ENCODE results near the gene CDH5.

CDH5 gene

DNA sequence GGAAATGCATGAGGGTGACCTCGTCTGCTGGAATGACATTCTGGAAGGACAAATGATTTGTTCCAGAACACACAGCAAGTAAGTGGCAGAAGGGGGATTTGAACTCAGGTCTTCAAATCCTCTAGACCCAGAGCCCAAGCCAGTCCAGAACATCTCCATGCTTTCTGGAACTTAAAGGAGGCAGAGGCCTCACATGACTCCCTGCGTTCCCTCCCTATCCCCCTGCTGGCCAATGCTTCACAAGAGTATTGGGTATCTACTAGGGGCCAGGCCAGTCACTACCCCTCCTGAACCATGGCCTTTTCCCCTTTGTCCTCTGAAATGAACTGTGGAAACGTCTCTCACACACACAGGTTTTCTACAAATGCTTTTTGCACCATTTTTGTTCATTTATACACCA, 53.0 kb downstream of the CDH5 start:
- no peak for DNase-seq

DNA sequence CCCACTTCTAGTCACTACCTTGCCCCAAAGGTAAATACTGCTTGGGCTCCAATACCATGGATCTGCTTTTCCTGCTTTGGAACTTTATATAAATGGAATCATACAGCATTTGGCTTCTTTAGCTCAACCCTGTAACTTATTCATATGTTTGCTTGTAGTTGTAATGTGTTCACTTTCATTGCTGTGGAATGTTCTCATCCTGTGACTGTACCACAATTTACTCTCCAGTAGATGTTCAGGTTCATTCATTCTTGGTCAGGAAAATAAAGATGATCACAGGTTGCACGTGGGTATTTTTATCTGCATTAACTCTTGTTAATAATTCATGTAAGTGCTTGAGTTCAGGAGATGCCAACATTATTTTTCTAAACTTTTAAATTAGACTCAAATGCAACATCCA, 53.9 kb downstream of the CDH5 start:
- DNase-seq, result no peak

- DNase-seq, result no peak
These were observed 55.4 kb downstream of the CDH5 start for GRCh38 chr16:66421891-66422290.

- no peak for DNase-seq
These were observed 55.9 kb downstream of the CDH5 start for GRCh38 chr16:66422366-66422765.

DNA sequence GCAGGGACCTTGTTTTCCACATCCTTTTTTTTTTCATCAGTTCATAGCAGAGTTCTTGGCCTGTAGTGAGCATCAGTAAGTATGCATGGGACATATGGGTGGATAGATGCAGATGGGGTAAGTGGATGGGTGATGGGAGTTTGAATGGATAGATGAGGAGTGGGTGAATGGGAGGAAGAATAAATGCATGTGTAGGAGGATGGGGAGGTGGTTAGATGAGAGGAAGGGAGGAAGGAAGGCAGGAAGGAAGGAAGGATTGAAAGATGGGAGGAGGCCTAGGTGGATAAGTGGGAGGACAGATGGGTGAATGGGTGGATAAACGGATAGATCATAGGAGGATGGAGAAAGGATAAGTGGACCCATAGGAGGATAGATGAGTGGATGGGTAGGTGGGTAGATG, 56.7 kb downstream of the CDH5 start:
- no peak for DNase-seq

- no peak for DNase-seq
These were observed 59.2 kb downstream of the CDH5 start for GRCh38 chr16:66425651-66426050.

DNA sequence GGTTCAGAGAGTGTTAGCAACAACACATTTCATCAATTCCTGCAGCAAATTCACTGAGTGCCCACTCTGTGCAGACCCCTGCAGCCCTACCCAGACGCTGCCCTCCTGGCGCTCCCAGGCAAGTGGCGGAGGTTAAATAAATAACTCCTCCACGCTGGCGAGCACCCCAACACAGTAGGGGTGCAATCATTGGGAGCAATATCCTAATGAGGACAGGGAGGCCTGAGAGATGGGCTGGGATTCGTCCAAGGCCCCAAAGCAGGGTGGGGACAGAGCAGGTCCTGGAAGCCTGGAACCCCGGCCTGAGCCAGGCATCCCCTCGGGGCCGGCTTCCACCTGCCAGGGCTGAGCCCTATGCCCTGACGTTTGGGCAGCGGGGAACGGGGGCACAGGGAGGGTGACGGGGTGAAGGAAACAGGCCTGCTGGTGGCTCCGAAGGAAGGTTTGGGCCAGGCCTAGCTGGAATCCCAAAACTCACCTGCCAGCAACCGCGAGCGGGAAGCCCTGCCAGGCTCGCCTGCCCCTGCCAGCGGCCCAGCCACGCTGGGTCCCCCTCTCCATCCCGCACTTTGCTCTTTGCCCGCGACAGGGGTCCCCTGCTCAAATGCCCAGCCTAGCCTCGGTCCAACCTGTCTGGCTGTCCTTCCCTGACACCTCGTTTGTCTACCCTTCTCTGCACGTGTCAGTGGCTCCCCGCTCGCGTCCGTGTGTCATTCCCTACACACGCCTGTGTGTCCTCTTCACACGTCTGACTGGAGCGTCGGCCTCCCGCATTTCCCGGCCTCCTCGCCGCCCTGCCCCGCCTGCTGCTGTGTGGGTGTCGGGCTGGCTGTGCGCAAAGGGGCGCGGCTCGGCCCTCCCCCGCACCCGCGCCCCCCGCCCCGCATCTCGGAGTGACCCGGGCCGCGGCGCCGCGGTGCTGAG, 59.9 kb downstream of the CDH5 start:
- DNase-seq, result no peak

DNA sequence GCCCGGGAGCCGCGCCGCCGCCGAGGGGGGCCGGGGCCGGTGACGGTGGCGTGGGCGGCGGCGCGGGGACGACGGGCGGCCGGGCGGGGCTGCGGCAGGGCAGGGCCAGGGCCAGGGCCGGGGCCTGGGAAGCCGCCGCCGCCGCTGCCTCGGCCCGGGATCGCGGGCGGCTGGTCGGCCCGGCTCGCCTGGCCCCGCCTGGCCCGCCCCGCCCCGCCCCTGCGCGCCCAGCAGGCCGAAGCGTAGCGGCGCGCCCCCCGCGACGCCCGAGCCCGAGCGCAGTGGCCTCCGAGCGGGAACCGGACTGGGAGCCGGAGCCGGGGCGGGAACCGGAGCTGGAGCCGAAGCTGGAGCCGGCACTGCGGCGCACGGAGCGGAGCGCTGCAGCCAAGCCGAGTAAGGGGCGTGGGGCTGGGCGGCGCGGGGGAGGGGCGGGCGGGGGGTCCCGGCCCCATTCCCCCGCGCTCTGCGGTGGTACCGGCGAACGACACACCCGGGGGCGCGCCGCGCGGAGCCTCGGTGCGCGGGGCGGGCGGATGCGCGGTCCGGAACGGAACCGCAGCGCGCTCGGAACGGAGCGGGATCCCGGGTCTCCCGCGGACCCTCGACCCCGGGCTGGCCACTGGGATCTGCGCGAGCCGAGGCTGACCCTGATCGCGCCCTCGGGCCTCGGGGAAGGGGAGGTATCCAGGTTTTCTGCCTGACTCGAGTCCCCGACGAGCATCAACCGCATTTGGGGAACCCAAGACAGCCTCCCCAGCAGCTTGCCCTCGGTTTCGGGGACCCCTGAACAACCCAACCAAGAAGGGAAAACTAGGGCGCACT, 60.8 kb downstream of the CDH5 start, which contains the start of gene BEAN1:
BEAN1 (plus strand) TSS at position 260 of the 825 bp plus-strand sequence. CDS start 10,382 bp downstream, outside the sequence.
- DNase-seq, result no peak

DNA sequence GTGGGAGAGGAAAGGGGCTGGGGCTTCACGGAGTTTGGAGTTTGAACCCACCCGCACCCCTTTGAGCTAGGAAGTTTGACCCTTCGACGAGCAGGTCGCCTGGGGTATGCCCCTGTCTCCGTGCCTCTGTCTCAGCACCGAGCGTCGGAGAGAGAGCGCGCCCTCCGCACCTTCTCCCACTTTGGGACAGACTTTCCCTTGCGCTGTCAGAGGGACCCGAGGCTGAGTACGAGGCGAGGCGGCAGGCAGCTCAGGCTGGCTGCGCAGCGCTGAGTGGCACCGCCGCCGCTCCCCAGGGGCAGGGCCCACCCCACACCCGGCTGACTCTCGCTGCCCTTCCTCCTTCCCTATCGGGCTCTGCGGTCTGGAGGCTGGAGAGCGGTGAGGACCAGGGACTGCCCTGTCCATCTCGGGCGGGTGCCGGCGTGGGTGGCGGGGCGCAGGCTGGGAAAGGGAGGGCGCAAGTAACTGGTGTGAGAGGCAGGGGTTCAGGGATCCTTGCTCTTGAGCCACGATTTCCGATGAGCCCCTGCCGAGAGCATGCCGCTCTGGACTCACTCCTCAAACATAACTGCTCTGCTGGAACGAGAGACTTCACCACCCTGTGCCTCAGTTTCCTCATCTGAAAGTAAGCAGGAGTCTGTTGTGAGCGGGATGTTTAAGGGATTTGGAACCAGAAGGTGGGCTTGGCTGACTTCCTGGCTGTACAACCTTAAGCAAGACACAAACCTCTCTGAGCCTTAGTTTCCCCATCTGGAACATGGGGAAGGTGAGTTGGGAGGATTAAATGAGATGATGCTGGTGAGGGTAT, 61.6 kb downstream of the CDH5 start:
- DNase-seq, result no peak

DNA sequence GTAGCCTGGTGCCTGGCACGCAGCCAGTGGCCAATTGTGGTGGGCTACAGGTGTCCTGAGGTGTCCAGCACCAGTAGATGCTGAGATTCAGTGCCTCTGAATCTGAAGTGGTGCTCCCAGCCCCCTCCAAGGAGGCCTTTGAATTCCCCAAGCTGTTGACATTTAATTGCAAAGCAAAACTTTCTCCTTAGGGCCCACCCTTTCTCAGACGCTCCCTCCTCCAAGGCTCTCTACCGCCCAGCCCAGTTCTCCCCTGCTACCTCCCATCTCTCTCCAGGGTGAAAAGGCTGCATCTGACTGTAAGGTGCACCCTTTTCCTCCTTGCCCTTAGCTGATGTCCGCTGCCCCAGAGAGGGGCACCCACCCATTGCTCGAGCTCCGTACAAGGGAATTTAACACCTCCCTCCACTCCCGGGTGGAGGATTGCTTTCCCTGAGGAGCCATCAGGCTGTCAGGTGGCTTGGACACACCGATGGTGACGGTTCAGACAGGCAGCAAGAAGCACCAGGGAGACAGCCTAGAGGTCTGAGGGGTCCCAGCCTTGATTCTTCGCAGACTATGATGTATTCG, 62.3 kb downstream of the CDH5 start:
- DNase-seq, result no peak

DNA sequence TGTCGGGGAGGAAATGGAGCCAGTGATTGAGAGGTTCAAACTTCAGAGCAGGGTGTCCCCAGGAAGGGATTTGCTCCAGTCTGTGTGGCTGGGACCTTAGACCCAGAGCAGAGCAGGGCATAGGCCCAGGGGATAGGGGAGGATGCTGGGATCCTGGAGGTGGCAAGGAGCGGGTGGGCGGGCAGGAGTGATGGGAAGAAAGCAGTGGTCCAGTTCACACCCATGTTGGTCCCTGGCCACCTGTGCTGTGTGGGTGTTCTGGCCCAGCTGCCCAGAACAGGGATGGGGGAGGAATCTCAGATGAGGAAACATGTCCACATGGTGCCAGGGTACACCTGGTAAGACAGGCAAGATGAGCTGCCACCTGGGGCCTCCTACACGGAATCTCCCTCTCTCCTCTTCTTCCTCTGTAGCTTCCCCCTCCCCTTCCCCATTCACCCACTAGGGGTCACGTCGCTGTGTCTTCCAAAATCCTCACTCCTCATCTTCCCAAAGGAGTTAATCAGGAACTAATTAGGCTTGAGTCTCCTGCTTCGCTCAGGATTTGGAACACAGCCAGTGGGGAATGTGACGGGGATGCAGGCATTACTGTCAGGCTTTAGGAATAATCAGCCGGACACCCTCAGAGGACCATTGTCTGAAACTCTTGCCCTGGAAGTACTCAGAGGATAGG, 62.9 kb downstream of the CDH5 start:
- DNase-seq, result no peak

GRCh38 chr16:66430214-66430613, 63.7 kb downstream of the CDH5 start:
- no peak for DNase-seq

DNA sequence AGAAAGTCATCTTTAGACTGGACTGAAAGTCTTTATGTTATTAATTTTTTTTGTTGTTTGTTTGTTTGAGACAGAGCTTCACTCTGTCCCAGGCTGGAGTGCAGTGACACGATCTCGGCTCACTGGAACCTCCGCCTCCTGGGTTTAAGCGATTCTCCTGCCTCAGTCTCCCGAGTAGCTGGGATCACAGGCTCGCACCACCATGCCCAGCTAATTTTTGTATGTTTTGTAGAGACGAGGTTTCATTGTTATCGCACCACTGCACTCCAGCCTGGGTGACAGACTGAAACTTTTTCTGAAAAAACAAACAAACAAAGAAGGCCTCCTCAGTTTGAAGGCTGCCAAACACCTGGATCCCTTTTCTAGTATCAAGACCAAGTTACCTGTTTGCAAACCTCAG, 65.3 kb downstream of the CDH5 start:
- no peak for DNase-seq

- DNase-seq, result no peak
These were observed 65.9 kb downstream of the CDH5 start for GRCh38 chr16:66432429-66432828.

- no peak for DNase-seq
These were observed 68.3 kb downstream of the CDH5 start for GRCh38 chr16:66434619-66435430.

GRCh38 chr16:66435896-66436295, 69.4 kb downstream of the CDH5 start:
- DNase-seq, result no peak

DNA sequence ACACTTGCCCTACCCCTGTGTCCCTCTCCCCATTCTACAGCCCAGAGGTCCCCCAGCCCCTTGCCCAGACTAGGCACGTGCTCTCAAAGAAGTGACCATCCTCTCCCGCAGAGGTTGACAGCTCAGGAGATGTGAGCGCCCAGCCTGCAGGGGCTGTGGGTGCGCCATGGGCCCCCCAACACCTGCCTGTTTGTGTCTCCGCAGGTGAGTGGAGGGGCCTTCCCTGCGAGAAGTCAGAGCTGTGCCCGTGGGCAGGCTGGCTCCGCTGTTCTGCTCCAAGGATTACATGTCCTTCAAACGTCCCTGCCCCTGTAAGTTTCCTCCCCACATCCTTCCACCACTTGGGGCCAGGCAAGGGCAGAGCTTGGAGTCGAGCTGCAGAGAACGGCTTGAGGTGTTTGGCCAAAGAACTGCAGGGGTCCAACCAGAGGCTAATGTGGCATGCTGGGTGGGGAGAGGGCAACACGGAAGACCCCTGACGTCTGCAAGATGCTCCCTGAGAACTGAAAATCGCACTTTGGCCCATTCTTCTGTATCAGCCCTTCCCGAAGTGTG, 71.0 kb downstream of the CDH5 start:
- no peak for DNase-seq

DNA sequence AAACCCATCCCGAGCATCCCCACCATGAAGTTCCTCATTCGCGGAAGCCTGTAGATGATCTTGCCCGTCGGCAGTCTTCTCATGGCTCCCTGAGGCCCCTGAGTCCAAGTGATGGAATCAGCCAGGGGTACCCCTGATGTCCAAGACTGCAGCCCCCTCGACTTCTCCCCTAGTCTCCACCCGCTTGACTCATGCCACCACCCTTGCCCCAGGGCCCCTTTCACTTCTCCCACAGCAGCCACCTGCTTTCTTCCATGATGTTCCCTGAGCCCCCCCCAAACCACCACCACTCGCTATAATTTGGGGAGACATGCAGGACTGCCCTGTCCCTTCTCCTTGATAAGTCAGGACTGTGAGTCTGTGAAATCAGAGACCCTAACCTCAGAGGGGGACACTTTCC, 72.0 kb downstream of the CDH5 start:
- DNase-seq, result no peak

DNA sequence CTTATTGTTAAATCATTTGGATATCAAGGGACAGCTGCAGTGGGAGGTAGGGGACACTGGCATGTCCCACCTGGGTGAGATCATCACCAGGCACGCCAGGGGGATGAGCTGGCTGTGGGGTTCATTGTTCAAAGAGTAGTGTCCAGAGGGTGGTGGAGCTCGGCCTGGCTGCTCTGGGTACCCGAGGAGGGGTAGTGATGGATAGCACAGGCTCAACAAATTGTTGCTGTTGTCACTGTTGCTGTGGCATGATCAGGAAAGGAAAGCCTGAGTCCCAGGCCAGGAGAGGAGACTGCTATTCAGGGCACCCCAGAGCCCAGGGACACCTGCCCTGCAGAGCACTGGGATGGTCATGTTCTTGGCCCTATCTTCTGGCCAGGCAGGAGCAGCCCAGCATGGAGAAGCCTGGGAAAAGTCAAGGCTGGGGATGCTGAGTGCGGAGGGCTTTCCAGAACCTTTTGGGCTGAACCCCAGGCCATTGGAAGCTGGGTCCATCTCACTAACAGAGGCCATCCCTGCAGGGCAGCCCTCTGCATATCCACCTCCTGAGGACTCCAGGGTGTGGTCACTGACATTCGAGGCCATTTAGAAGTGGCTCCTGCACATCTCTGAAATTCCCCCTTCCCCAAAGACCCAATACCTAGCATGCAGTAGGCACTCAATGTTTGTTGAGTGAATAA, 72.7 kb downstream of the CDH5 start:
- DNase-seq, result no peak

DNA sequence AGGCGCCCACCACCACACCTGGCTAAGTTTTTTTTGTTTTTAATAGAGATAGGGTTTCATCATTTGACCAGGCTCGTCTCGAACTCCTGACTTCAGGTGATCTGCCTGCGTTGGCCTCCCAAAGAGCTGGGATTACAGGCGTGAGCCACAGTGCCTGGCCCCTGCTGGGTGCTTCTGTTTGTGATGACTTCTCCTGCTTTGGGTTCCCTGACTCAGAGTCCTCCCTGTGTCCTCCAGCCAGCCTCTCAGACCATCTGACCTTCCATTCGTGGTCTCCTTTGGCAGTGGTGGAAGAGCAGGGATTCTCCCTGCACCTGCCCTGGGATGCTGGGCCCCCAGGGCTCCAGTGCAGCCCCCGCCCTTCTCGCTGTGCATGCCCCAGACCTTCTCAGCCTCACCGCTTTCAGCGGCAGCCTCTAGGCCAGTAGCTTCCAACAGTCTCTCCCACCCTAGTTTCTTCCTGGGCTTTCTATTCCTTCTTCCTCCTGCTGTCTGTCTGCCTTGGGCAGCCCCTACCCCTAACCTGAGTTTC, 73.8 kb downstream of the CDH5 start:
- no peak for DNase-seq

All from CD4-positive, alpha-beta T cell treated with Interleukin-4 for 4 hours (primary cell).